ENCODE measurements around the gene GPR78. TPM values are rescaled to one million over a fixed set of nuclear protein-coding genes. Genes with fewer than 3 reads are reported as not detected.

The GPR78 gene
- total and polyA plus RNA-seq, 2 of the 8 experiments (the other 6 are each of a cell fraction or from before 2014, with no cell fraction given): 1.0 to 3.0 TPM

DNA sequence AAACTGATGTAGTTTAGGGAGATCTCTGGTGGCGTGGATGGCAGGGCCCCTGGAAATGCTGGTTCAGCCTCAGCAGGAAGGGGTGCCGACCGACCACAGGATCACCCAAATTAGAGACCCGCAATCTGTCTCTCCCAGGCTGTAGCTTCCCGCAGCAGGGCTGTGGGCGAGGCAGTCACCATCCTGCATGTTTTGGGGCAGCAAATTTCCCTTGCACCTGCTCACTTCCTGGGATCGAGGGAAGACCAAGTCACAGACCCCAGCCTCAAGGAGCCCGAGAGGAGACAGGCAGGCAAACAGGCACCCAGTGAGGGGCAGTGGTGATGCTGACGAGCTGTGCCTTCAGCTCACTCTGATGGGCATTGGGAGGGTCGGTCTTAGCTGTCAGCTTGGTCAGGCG lies 21.2 kb upstream of the GPR78 start:
- Histone ChIP-seq H2BK120ac (replicated peaks; ENCODE audit: low read depth, low read length) (no peak overlapping the region), H3K4me2 (ENCODE audit: insufficient read depth in 1 of 2, low read depth in 2 of 2, low read length in 2 of 2) (no peak overlapping the region), H3K56ac (replicated peaks; ENCODE audit: insufficient read length, low read depth, low read length) (no peak overlapping the region), H3K27me3 (replicated peaks in 1 of 4; ENCODE audit: control insufficient read depth in 3 of 4, extremely low read depth in 1 of 4, insufficient read depth in 3 of 4, low read length in 3 of 4) (no peaks in the 10 kb centered on the region), H3K4me3 (ENCODE audit: extremely low read depth in 1 of 4, insufficient read depth in 2 of 4, low read depth in 3 of 4, low read length in 4 of 4) (no peak overlapping the region), H4K20me1 (replicated peaks in 1 of 2; ENCODE audit: control insufficient read depth in 1 of 2, insufficient read depth in 2 of 2, low read length in 2 of 2) (no peaks in the 10 kb centered on the region), H3K9me3 (ENCODE audit: insufficient read depth in 2 of 2, low read depth in 1 of 2, low read length in 1 of 2) (no peaks in the 10 kb centered on the region), H3K18ac (ENCODE audit: extremely low read depth, low read length) (no peak overlapping the region), H2BK12ac (ENCODE audit: low read depth, low read length) (no peak overlapping the region), H2AK5ac (ENCODE audit: low read depth, low read length) (0 out of 2 replicates have a peak overlapping the region, but pooled peaks have one; percentile 3), H3K79me2 (ENCODE audit: control insufficient read depth in 1 of 2, insufficient read depth in 2 of 2, low read length in 2 of 2) (no peaks in the 10 kb centered on the region), H4K5ac (ENCODE audit: insufficient read length, low read depth, low read length) (no peak overlapping the region), H3K27ac (ENCODE audit: low read depth, low read length) (no peak overlapping the region), H2BK15ac (ENCODE audit: low read length) (peak overlapping the region; percentile 89; the same call in 1 of the 2 replicates), H3K79me1 (ENCODE audit: low read depth, low read length) (no peaks in the 10 kb centered on the region), H3K9ac (replicated peaks in 1 of 4; ENCODE audit: extremely low read depth in 1 of 4, low read depth in 3 of 4, low read length in 3 of 4) (no peak overlapping the region; a peak in 1 of 7 replicates), H3K4me1 (replicated peaks in 1 of 4; ENCODE audit: control insufficient read depth in 3 of 4, insufficient read depth in 4 of 4, low read length in 3 of 4) (peaks cover 0 to 10% (median 4%) of the 10 kb centered on the region in 4 experiments; a peak in 4 of 7 replicates), H3K36me3 (ENCODE audit: control insufficient read depth in 2 of 4, insufficient read depth in 4 of 4, low read length in 3 of 4) (no peaks in the 10 kb centered on the region), H4K8ac (ENCODE audit: extremely low read depth, insufficient read depth, low read length) (peak overlapping the region; percentile 31), H4K91ac (replicated peaks; ENCODE audit: insufficient read length, low read length) (peak overlapping the region; percentile 79), H3K14ac (ENCODE audit: insufficient read length) (no peak overlapping the region), H2BK5ac (ENCODE audit: low read depth, low read length) (no peak overlapping the region), H3K4ac (replicated peaks; ENCODE audit: insufficient read length, low read depth, low read length) (no peak overlapping the region), H2BK20ac (ENCODE audit: low read length) (no peak overlapping the region), H3K23ac (ENCODE audit: insufficient read length) (no peak overlapping the region), H3K23me2 (ENCODE audit: low read depth, low read length) (no peaks in the 10 kb centered on the region), H2AFZ (ENCODE audit: low read length) (no peak overlapping the region)
- WGBS, 2 experiments (ENCODE audit: extremely low coverage in 1 of 2, insufficient coverage in 1 of 2, insufficient read length in 1 of 2, insufficient replicate concordance in 2 of 2, low coverage in 1 of 2, low lambda C conversion rate in 2 of 2, missing lambda C conversion rate in 1 of 2): 95% methylated on average over 11 of the region's 11 CpGs; no CpG with 5 or more reads in 1 of the 2 experiments
- DNase-seq (ENCODE audit: low read depth in 1 of 2, low spot score in 2 of 2): no peak
- TF ChIP-seq SIX5 (IDR thresholded peaks at IDR 0.05; ENCODE audit: low read depth, low read length) (no peak), ASH2L (IDR thresholded peaks at IDR 0.05; ENCODE audit: low read length) (no peak), MAFK (IDR thresholded peaks at IDR 0.05; ENCODE audit: low read depth, low read length) (no peak), SIN3A (conservative IDR thresholded peaks at IDR 0.05 in 1 of 2, IDR thresholded peaks at IDR 0.05 in 1 of 2; ENCODE audit: low read depth in 1 of 2, low read length in 2 of 2) (no peak), RBBP5 (IDR thresholded peaks at IDR 0.05; ENCODE audit: borderline replicate concordance, low read depth, low read length) (no peak), POLR2A (IDR thresholded peaks at IDR 0.05; ENCODE audit: control extremely low read depth in 1 of 2, low read depth in 2 of 2, low read length in 2 of 2) (no peak), CTBP2 (IDR thresholded peaks at IDR 0.05; ENCODE audit: borderline replicate concordance, insufficient read depth, insufficient read length, low read length) (no peak), NRF1 (IDR thresholded peaks at IDR 0.05; ENCODE audit: low read depth, low read length) (no peak), GTF2F1 (IDR thresholded peaks at IDR 0.05; ENCODE audit: borderline replicate concordance, low read depth, low read length) (no peak), RFX5 (IDR thresholded peaks at IDR 0.05; ENCODE audit: borderline replicate concordance, low read depth, low read length) (no peak), EP300 (IDR thresholded peaks at IDR 0.05; ENCODE audit: borderline replicate concordance in 1 of 2, low read depth in 2 of 2, low read length in 2 of 2) (no peak)
- ChIA-PET POLR2A (ENCODE audit: partially characterized antibody) (interaction anchor here (1.2 to 2.7 kb wide), 3 partner anchors 9 to 18 kb away, joined by 3 to 12 read pairs (median 4); no protein-coding TSS in a partner anchor), CTCF (ENCODE audit: partially characterized antibody) (interaction anchor here (0.6 to 3.0 kb wide), 10 partner anchors 9 to 216 kb away, joined by 3 to 14 read pairs (median 4); no protein-coding TSS in a partner anchor)
- no peak for FAIRE-seq

All from H1 (cell line).